H1 (cell line): ENCODE data around the gene OSBPL9. TPM values are rescaled to one million over a fixed set of nuclear protein-coding genes. Genes with fewer than 3 reads are reported as not detected.

ENCODE experiments used
- CTCF ChIA-PET: fragments of 300-600 bp; sonication (Branson Sonifier 250); formaldehyde crosslinking; loops from one replicate; lab custom pipeline; 2021; ENCODE audit not compliant: partially characterized antibody; lab: Charles Lee
- POLR2A ChIA-PET: fragments of 300-600 bp; sonication (Branson Sonifier 250); formaldehyde crosslinking; loops from one replicate; lab custom pipeline; 2021; ENCODE audit warnings: inconsistent platforms; ENCODE audit not compliant: partially characterized antibody; lab: Charles Lee
- DNase-seq, 2 experiments: peaks; one replicate each; pipeline versions ENCODE4 v3.0.0 to v3.0.0-alpha.2; 2010 to 2022; ENCODE audit warnings: low spot score in 2 of 2, low read depth in 1 of 2, mixed read lengths in 1 of 2
- FAIRE-seq: peaks from 2 replicates; lab custom pipeline; 2011; peaks lifted over from hg19 to GRCh38; lab: Jason Lieb, UNC
- H2AFZ ChIP-seq: 2 replicates; pipeline ENCODE4 v1.8.1; 2012; ENCODE audit warnings: low read length, inconsistent platforms
- H2AK5ac ChIP-seq: 2 replicates; pipeline ENCODE4 v1.6.1; 2013; ENCODE audit warnings: low read depth, low read length
- H2BK120ac ChIP-seq: replicated peaks from 2 replicates; pipeline ENCODE3; 2013; ENCODE audit warnings: low read depth, low read length, inconsistent platforms
- H2BK12ac ChIP-seq: 2 replicates; pipeline ENCODE4 v1.6.1; 2013; ENCODE audit warnings: low read depth, low read length
- H2BK15ac ChIP-seq: 2 replicates; pipeline ENCODE4 v1.6.1; 2013; ENCODE audit warnings: low read length
- H2BK20ac ChIP-seq: 2 replicates; pipeline ENCODE4 v1.6.1; 2013; ENCODE audit warnings: low read length
- H2BK5ac ChIP-seq: 2 replicates; pipeline ENCODE4 v1.6.1; 2013; ENCODE audit warnings: low read depth, low read length
- H3K14ac ChIP-seq: 2 replicates; pipeline ENCODE4 v1.6.1; 2013; ENCODE audit warnings: inconsistent platforms; ENCODE audit not compliant: insufficient read length
- H3K18ac ChIP-seq: 2 replicates; pipeline ENCODE4 v1.6.1; 2013; ENCODE audit warnings: low read length; ENCODE audit errors: extremely low read depth
- H3K23ac ChIP-seq: 2 replicates; pipeline ENCODE4 v1.6.1; 2013; ENCODE audit warnings: inconsistent platforms; ENCODE audit not compliant: insufficient read length
- H3K23me2 ChIP-seq: 2 replicates; pipeline ENCODE4 v1.6.1; 2013; ENCODE audit warnings: low read depth, low read length
- H3K27ac ChIP-seq: 2 replicates; pipeline ENCODE4 v1.6.1; 2011; ENCODE audit warnings: low read depth, low read length, inconsistent platforms
- H3K27me3 ChIP-seq, 4 experiments: replicated peaks in 1 of 4; 1 replicate in 1 of 4; 2 replicates in 3 of 4; pipeline versions ENCODE4 v1.6.1 to v1.8.1; 2011 to 2013; ENCODE audit warnings: low read length in 3 of 4, mild to moderate bottlenecking in 3 of 4, inconsistent platforms in 2 of 4, mixed read lengths in 2 of 4, moderate library complexity in 1 of 4; ENCODE audit not compliant: control insufficient read depth in 3 of 4, insufficient read depth in 3 of 4; ENCODE audit errors: extremely low read depth in 1 of 4
- H3K36me3 ChIP-seq, 4 experiments: 2 replicates each; pipeline versions ENCODE4 v1.6.1 to v1.8.1; 2011 to 2013; ENCODE audit warnings: mild to moderate bottlenecking in 4 of 4, low read length in 3 of 4, moderate library complexity in 2 of 4, control low read depth in 1 of 4, inconsistent platforms in 1 of 4; ENCODE audit not compliant: insufficient read depth in 4 of 4, control insufficient read depth in 2 of 4
- H3K4ac ChIP-seq: replicated peaks from 2 replicates; pipeline ENCODE3; 2013; ENCODE audit warnings: low read length, low read depth, mixed read lengths, inconsistent platforms; ENCODE audit not compliant: insufficient read length
- H3K4me1 ChIP-seq, 4 experiments: replicated peaks in 1 of 4; 1 replicate in 1 of 4; 2 replicates in 3 of 4; pipeline versions ENCODE4 v1.6.1 to v1.8.1; 2011 to 2013; ENCODE audit warnings: low read length in 3 of 4, inconsistent platforms in 2 of 4, mixed read lengths in 1 of 4; ENCODE audit not compliant: insufficient read depth in 4 of 4, control insufficient read depth in 3 of 4
- H3K4me2 ChIP-seq, 2 experiments: 2 replicates each; pipeline versions ENCODE4 v1.6.1 to v1.8.1; 2011 to 2013; ENCODE audit warnings: low read depth in 2 of 2, low read length in 2 of 2, control low read depth in 1 of 2, inconsistent platforms in 1 of 2, mild to moderate bottlenecking in 1 of 2; ENCODE audit not compliant: insufficient read depth in 1 of 2
- H3K4me3 ChIP-seq, 4 experiments: fragments of 200-600, 300-600 bp in 1 of 4; sonication (generic), shearing (Covaris generic), sonication (Bioruptor Twin) in 1 of 4; 2 replicates each; pipeline versions ENCODE4 v1.5.1 to v1.8.1; 2011 to 2016; ENCODE audit warnings: low read length in 4 of 4, low read depth in 3 of 4, control low read depth in 2 of 4, inconsistent platforms in 2 of 4, mild to moderate bottlenecking in 2 of 4, mixed read lengths in 1 of 4, moderate library complexity in 1 of 4; ENCODE audit not compliant: insufficient read depth in 2 of 4; ENCODE audit errors: extremely low read depth in 1 of 4
- H3K56ac ChIP-seq: replicated peaks from 2 replicates; pipeline ENCODE3; 2013; ENCODE audit warnings: low read depth, mild to moderate bottlenecking, mixed read lengths, low read length, inconsistent platforms; ENCODE audit not compliant: insufficient read length
- H3K79me1 ChIP-seq: 2 replicates; pipeline ENCODE4 v1.6.1; 2013; ENCODE audit warnings: low read depth, low read length, control low read depth
- H3K79me2 ChIP-seq, 2 experiments: 2 replicates each; pipeline versions ENCODE4 v1.6.1 to v1.8.1; 2012 to 2013; ENCODE audit warnings: low read length in 2 of 2, mild to moderate bottlenecking in 2 of 2, inconsistent platforms in 1 of 2; ENCODE audit not compliant: insufficient read depth in 2 of 2, control insufficient read depth in 1 of 2
- H3K9ac ChIP-seq, 4 experiments: replicated peaks in 1 of 4; 1 replicate in 1 of 4; 2 replicates in 3 of 4; pipeline versions ENCODE4 v1.6.1 to v1.8.1; 2011 to 2013; ENCODE audit warnings: low read depth in 3 of 4, low read length in 3 of 4, control low read depth in 2 of 4, mild to moderate bottlenecking in 2 of 4, moderate library complexity in 2 of 4, inconsistent platforms in 1 of 4; ENCODE audit errors: extremely low read depth in 1 of 4
- H3K9me3 ChIP-seq, 2 experiments: 2 replicates each; pipeline versions ENCODE4 v1.6.1 to v1.8.1; 2012 to 2013; ENCODE audit warnings: mild to moderate bottlenecking in 2 of 2, moderate library complexity in 2 of 2, control low read depth in 1 of 2, inconsistent platforms in 1 of 2, low read depth in 1 of 2, low read length in 1 of 2, mixed read lengths in 1 of 2; ENCODE audit not compliant: insufficient read depth in 2 of 2
- H4K20me1 ChIP-seq, 2 experiments: replicated peaks in 1 of 2; 2 replicates each; pipeline versions ENCODE3 to v1.8.1; 2011 to 2013; ENCODE audit warnings: inconsistent platforms in 2 of 2, low read length in 2 of 2, mild to moderate bottlenecking in 1 of 2; ENCODE audit not compliant: insufficient read depth in 2 of 2, control insufficient read depth in 1 of 2
- H4K5ac ChIP-seq: 2 replicates; pipeline ENCODE4 v1.6.1; 2013; ENCODE audit warnings: low read length, low read depth, mixed read lengths, inconsistent platforms; ENCODE audit not compliant: insufficient read length
- H4K8ac ChIP-seq: 2 replicates; pipeline ENCODE4 v1.8.0; 2013; ENCODE audit warnings: mild to moderate bottlenecking, moderate library complexity, low read length, inconsistent platforms; ENCODE audit not compliant: insufficient read depth; ENCODE audit errors: extremely low read depth
- H4K91ac ChIP-seq: replicated peaks from 2 replicates; pipeline ENCODE3; 2013; ENCODE audit warnings: low read length, mixed read lengths, inconsistent platforms; ENCODE audit not compliant: insufficient read length
- ATF2 ChIP-seq: IDR thresholded peaks from 2 replicates; pipeline ENCODE4 v1.6.1; 2012; ENCODE audit warnings: low read length, inconsistent platforms
- ATF3 ChIP-seq: IDR thresholded peaks from 2 replicates; pipeline ENCODE4 v1.6.1; 2011; ENCODE audit warnings: low read depth, mild to moderate bottlenecking, low read length; ENCODE audit not compliant: insufficient read depth
- CHD1 ChIP-seq: IDR thresholded peaks from 2 replicates; pipeline ENCODE4 v1.6.1; 2012; ENCODE audit warnings: low read depth, low read length, improper control_type of control experiment
- CREB1 ChIP-seq: IDR thresholded peaks from 2 replicates; pipeline ENCODE4 v1.6.1; 2012; ENCODE audit warnings: inconsistent platforms
- FOSL1 ChIP-seq: IDR thresholded peaks from 2 replicates; pipeline ENCODE4 v1.6.1; 2011; ENCODE audit warnings: mild to moderate bottlenecking, low read depth, low read length, moderate library complexity; ENCODE audit not compliant: insufficient read depth
- JUN ChIP-seq: IDR thresholded peaks from 2 replicates; pipeline ENCODE4 v1.6.1; 2011; ENCODE audit warnings: low read depth, mild to moderate bottlenecking, improper control_type of control experiment, low read length
- RFX5 ChIP-seq: IDR thresholded peaks from 2 replicates; pipeline ENCODE4 v1.6.1; 2011; ENCODE audit warnings: low read depth, low read length, improper control_type of control experiment, borderline replicate concordance
- RXRA ChIP-seq: IDR thresholded peaks from 2 replicates; pipeline ENCODE4 v1.6.1; 2011; ENCODE audit warnings: low read depth, mild to moderate bottlenecking, low read length, moderate library complexity; ENCODE audit not compliant: insufficient read depth
- SP4 ChIP-seq: IDR thresholded peaks from 2 replicates; pipeline ENCODE4 v1.6.1; 2012; ENCODE audit warnings: low read length, inconsistent platforms
- SRF ChIP-seq: IDR thresholded peaks from 2 replicates; pipeline ENCODE4 v1.6.1; 2011; ENCODE audit warnings: mild to moderate bottlenecking, low read depth, low read length, moderate library complexity
- TAF7 ChIP-seq: optimal IDR thresholded peaks from 2 replicates; pipeline ENCODE3; 2011; ENCODE audit warnings: low read depth, mild to moderate bottlenecking, inconsistent platforms, low read length, moderate library complexity, borderline replicate concordance
- TEAD4 ChIP-seq: IDR thresholded peaks from 2 replicates; pipeline ENCODE4 v1.6.1; 2012; ENCODE audit warnings: low read depth, low read length, inconsistent platforms, mixed read lengths
- WGBS, 2 experiments: shearing (Covaris generic) in 1 of 2; methylation state at CpG; one replicate each; pipeline versions ENCODE4 v1.1.6 to v1.1.7; 2013 to 2015; ENCODE audit warnings: low lambda C conversion rate in 2 of 2, mixed read lengths in 2 of 2, inconsistent platforms in 1 of 2, low coverage in 1 of 2, missing lambda C conversion rate in 1 of 2; ENCODE audit not compliant: insufficient replicate concordance in 2 of 2, insufficient coverage in 1 of 2, insufficient read length in 1 of 2; ENCODE audit errors: extremely low coverage in 1 of 2, missing lambda C conversion rate in 1 of 2; 5-methylcytosine and 5-hydroxymethylcytosine counted together
- polyA plus RNA-seq, 7 experiments: library from polyadenylated mRNA; depleted of rRNA in 3 of 7; stranded (reverse) in 5 of 7; unstranded in 2 of 7; fragments of >200 nt in 5 of 7; fragments of 200-250 nt in 2 of 7; gene quantifications; 1 replicate in 5 of 7; 2 replicates in 1 of 7; 4 replicates in 1 of 7; pipeline versions ENCODE4 v1.2.1 to v1.2.3, GENCODE V29; 2011 to 2013; ENCODE audit warnings: missing spikeins in 2 of 7, mixed read lengths in 2 of 7
- total RNA-seq: library from RNA; stranded (reverse); fragmentation: NEBNext Ultra II Directional; extraction: Animal tissue kit (Norgen Biotek cat#: 25700); gene quantifications from 2 replicates; pipeline ENCODE4 v1.2.1, GENCODE V29; 2021

Gene OSBPL9
- total and polyA plus RNA-seq, 2 of the 8 experiments (the other 6 are each of a cell fraction or from before 2014, with no cell fraction given), result 58.2 to 71.6 TPM

- Histone ChIP-seq H3K4me1 (no peaks in the 10 kb centered on the region), H3K4me2 (no peak overlapping the region), H3K18ac (no peak overlapping the region), H4K20me1 (no peaks in the 10 kb centered on the region), H2BK12ac (no peak overlapping the region), H3K79me2 (no peaks in the 10 kb centered on the region), H3K79me1 (no peaks in the 10 kb centered on the region), H2BK20ac (no peak overlapping the region), H3K23ac (no peak overlapping the region), H3K4me3 (no peak overlapping the region), H3K9ac (no peak overlapping the region), H4K5ac (no peak overlapping the region), H3K4ac (no peak overlapping the region), H3K56ac (no peak overlapping the region), H4K91ac (no peak overlapping the region), H2BK5ac (no peak overlapping the region), H3K27ac (no peak overlapping the region), H3K23me2 (no peaks in the 10 kb centered on the region), H3K14ac (no peak overlapping the region), H3K36me3 (no peaks in the 10 kb centered on the region), H3K9me3 (no peaks in the 10 kb centered on the region), H2AFZ (no peak overlapping the region), H4K8ac (no peak overlapping the region), H3K27me3 (no peaks in the 10 kb centered on the region), H2BK15ac (no peak overlapping the region), H2BK120ac (no peak overlapping the region), H2AK5ac (no peak overlapping the region)
- ChIA-PET POLR2A (interaction anchor here (0.6 kb wide), 1 partner anchor 153 kb away, joined by 3 read pairs; no protein-coding TSS in a partner anchor), CTCF (interaction anchor here (1.1 kb wide), 1 partner anchor 151 kb away, joined by 3 read pairs; no protein-coding TSS in a partner anchor)
- FAIRE-seq, result no peak
- WGBS, 2 experiments, result 85% methylated on average over 6 of the region's 8 CpGs; no CpG with 5 or more reads in 1 of the 2 experiments
- DNase-seq, result no peak
- TF ChIP-seq SRF (no peak), TAF7 (no peak), ATF2 (no peak), JUN (no peak), RXRA (no peak), TEAD4 (no peak), SP4 (no peak), CHD1 (no peak), ATF3 (no peak), CREB1 (no peak), FOSL1 (no peak), RFX5 (no peak)
These were observed 41.3 kb upstream of the OSBPL9 start for GRCh38 chr1:51575406-51576084.
